GM19468 (cell line): Measurements from ENCODE around the gene YIF1A.

Experiments
- ATAC-seq: cut with Tn5 transposase; IDR thresholded peaks from one replicate; pipeline ENCODE4 v1.9.1; 2021; ENCODE audit warnings: mild to moderate bottlenecking, moderate library complexity, moderate number of reproducible peaks; ENCODE audit not compliant: unreplicated experiment; ENCODE audit errors: extremely low read depth

Gene YIF1A

GRCh38 chr11:66288671-66289547, at the start of gene YIF1A:
TSS of gene YIF1A (minus strand) at chr11:66289143. CDS start at chr11:66288985, 158 bp downstream.
- ATAC-seq = peak; percentile 78

GRCh38 chr11:66337103-66337899, 48.4 kb upstream of the YIF1A start:
- no peak for ATAC-seq

- ATAC-seq = peak; percentile 23
Measured at GRCh38 chr11:66336234-66337102, 47.5 kb upstream of the YIF1A start, which contains the start of gene RIN1. TSS of gene RIN1 (minus strand) at chr11:66336434. CDS start at chr11:66336402, 32 bp downstream.

GRCh38 chr11:66335531-66336233, 46.7 kb upstream of the YIF1A start:
- ATAC-seq = no peak

- ATAC-seq = no peak
Measured at GRCh38 chr11:66334605-66335442, 45.9 kb upstream of the YIF1A start.

GRCh38 chr11:66333896-66334604, 45.1 kb upstream of the YIF1A start:
- no peak for ATAC-seq

- ATAC-seq = no peak
Measured at GRCh38 chr11:66333220-66333877, 44.4 kb upstream of the YIF1A start.

GRCh38 chr11:66332371-66333219, 43.7 kb upstream of the YIF1A start:
- no peak for ATAC-seq

- ATAC-seq = no peak
Measured at GRCh38 chr11:66331542-66332370, 42.8 kb upstream of the YIF1A start.

GRCh38 chr11:66330931-66331330, 42.0 kb upstream of the YIF1A start:
- ATAC-seq = no peak

- ATAC-seq = no peak
Measured at GRCh38 chr11:66329165-66329673, 40.3 kb upstream of the YIF1A start.

- ATAC-seq = no peak
Measured at GRCh38 chr11:66328302-66329144, 39.6 kb upstream of the YIF1A start.

GRCh38 chr11:66328031-66328301, 39.0 kb upstream of the YIF1A start:
- ATAC-seq = no peak

GRCh38 chr11:66327171-66328030, 38.5 kb upstream of the YIF1A start:
- no peak for ATAC-seq
